IMR-90 (cell line): ENCODE measurements around the gene FERMT2. TPM values are rescaled to one million over a fixed set of nuclear protein-coding genes. Genes with fewer than 3 reads are reported as not detected.

ENCODE experiments used
- ATAC-seq: fragments of 200-7000 bp; cut with Tn5 transposase; 2 replicates; pipeline ENCODE4 v1.9.1; 2020; ENCODE audit warnings: low read depth, mild to moderate bottlenecking, moderate library complexity
- BruUV-seq: library from RNA; stranded (reverse); fragments of 400-500 nt; replicated peaks from 2 replicates; lab custom pipeline; 2021; lab: Mats Ljungman, UMichigan
- CTCF ChIA-PET: fragments of 300-600 bp; formaldehyde crosslinking; extraction: SDS; loops from one replicate; lab custom pipeline; 2021; ENCODE audit warnings: antibody characterized with exemption; lab: Yijun Ruan, JAX
- POLR2A ChIA-PET: fragments of 300-600 bp; sonication (Branson Sonifier 250); formaldehyde crosslinking; loops from one replicate; lab custom pipeline; 2022; ENCODE audit warnings: antibody characterized with exemption; ENCODE audit not compliant: unreplicated experiment; lab: Charles Lee
- DNase-seq: peaks from one replicate; pipeline ENCODE4 v3.0.0; 2013
- H2AFZ ChIP-seq: replicated peaks from 2 replicates; pipeline ENCODE3; 2013; ENCODE audit warnings: low read length, mild to moderate bottlenecking; ENCODE audit not compliant: poor library complexity
- H2AK5ac ChIP-seq: 2 replicates; pipeline ENCODE4 v1.6.1; 2013; ENCODE audit warnings: low read depth, low read length, inconsistent platforms
- H2AK9ac ChIP-seq: replicated peaks from 2 replicates; pipeline ENCODE3; 2013; ENCODE audit warnings: mild to moderate bottlenecking, low read depth, low read length, moderate library complexity; ENCODE audit not compliant: poor library complexity
- H2BK120ac ChIP-seq: 2 replicates; pipeline ENCODE4 v1.6.1; 2013; ENCODE audit warnings: low read depth, low read length, inconsistent platforms
- H2BK15ac ChIP-seq: 3 replicates; pipeline ENCODE4 v1.6.1; 2013; ENCODE audit warnings: low read depth, low read length, inconsistent platforms
- H2BK20ac ChIP-seq: 2 replicates; pipeline ENCODE4 v1.6.1; 2013; ENCODE audit warnings: low read depth, mild to moderate bottlenecking, inconsistent platforms, low read length, moderate library complexity
- H2BK5ac ChIP-seq: 2 replicates; pipeline ENCODE4 v1.6.1; 2013; ENCODE audit warnings: mild to moderate bottlenecking, low read depth, low read length, inconsistent platforms; ENCODE audit not compliant: poor library complexity, severe bottlenecking
- H3K14ac ChIP-seq: replicated peaks from 2 replicates; pipeline ENCODE4 v1.6.1; 2013; ENCODE audit warnings: low read depth, low read length, inconsistent platforms
- H3K18ac ChIP-seq: 2 replicates; pipeline ENCODE4 v1.6.1; 2013; ENCODE audit warnings: low read depth, low read length, control low read depth
- H3K23ac ChIP-seq: 2 replicates; pipeline ENCODE4 v1.6.1; 2013; ENCODE audit warnings: low read depth, low read length, inconsistent platforms
- H3K27ac ChIP-seq: 2 replicates; pipeline ENCODE4 v1.5.1; 2013; ENCODE audit warnings: mild to moderate bottlenecking, control low read depth, low read length; ENCODE audit not compliant: insufficient read depth
- H3K27me3 ChIP-seq: 2 replicates; pipeline ENCODE4 v1.6.1; 2013; ENCODE audit warnings: low read length; ENCODE audit not compliant: control insufficient read depth, insufficient read depth
- H3K36me3 ChIP-seq: 2 replicates; pipeline ENCODE4 v1.6.1; 2013; ENCODE audit warnings: low read length, mixed read lengths; ENCODE audit not compliant: control insufficient read depth, insufficient read depth
- H3K4ac ChIP-seq: 2 replicates; pipeline ENCODE4 v1.6.1; 2013; ENCODE audit warnings: low read depth, low read length, inconsistent platforms
- H3K4me1 ChIP-seq: 2 replicates; pipeline ENCODE4 v1.6.1; 2013; ENCODE audit warnings: low read length, mixed read lengths; ENCODE audit not compliant: control insufficient read depth, insufficient read depth
- H3K4me2 ChIP-seq: 2 replicates; pipeline ENCODE4 v1.6.1; 2013; ENCODE audit warnings: low read depth, mild to moderate bottlenecking, control low read depth, low read length, moderate library complexity
- H3K4me3 ChIP-seq: 2 replicates; pipeline ENCODE4 v1.5.1; 2013; ENCODE audit warnings: low read depth, mild to moderate bottlenecking, control low read depth, low read length, moderate library complexity; ENCODE audit not compliant: insufficient read depth
- H3K56ac ChIP-seq: 2 replicates; pipeline ENCODE4 v1.6.1; 2013; ENCODE audit warnings: low read length, inconsistent platforms; ENCODE audit not compliant: insufficient read depth; ENCODE audit errors: extremely low read depth
- H3K79me1 ChIP-seq, 2 experiments: 2 replicates each; pipeline ENCODE4 v1.6.1; 2013; ENCODE audit warnings: low read length in 2 of 2, inconsistent platforms in 1 of 2, low read depth in 1 of 2
- H3K9ac ChIP-seq: 2 replicates; pipeline ENCODE4 v1.6.1; 2013; ENCODE audit warnings: low read depth, low read length, control low read depth
- H3K9me1 ChIP-seq: 2 replicates; pipeline ENCODE4 v1.6.1; 2013; ENCODE audit warnings: low read length, inconsistent platforms; ENCODE audit not compliant: insufficient read depth
- H3K9me3 ChIP-seq: 2 replicates; pipeline ENCODE4 v1.6.1; 2013; ENCODE audit warnings: low read length; ENCODE audit not compliant: control insufficient read depth, insufficient read depth
- H4K20me1 ChIP-seq: 2 replicates; pipeline ENCODE4 v1.6.1; 2013; ENCODE audit warnings: low read length, inconsistent platforms; ENCODE audit not compliant: insufficient read depth
- H4K5ac ChIP-seq: 2 replicates; pipeline ENCODE4 v1.6.1; 2013; ENCODE audit warnings: mild to moderate bottlenecking, low read depth, low read length, control low read depth
- H4K8ac ChIP-seq, 2 experiments: 2 replicates each; pipeline ENCODE4 v1.6.1; 2013; ENCODE audit warnings: low read depth in 2 of 2, low read length in 2 of 2, control low read depth in 1 of 2, inconsistent platforms in 1 of 2
- H4K91ac ChIP-seq: 2 replicates; pipeline ENCODE4 v1.6.1; 2013; ENCODE audit warnings: low read depth, low read length, inconsistent platforms; ENCODE audit not compliant: insufficient read depth
- BHLHE40 ChIP-seq: fragments of 150-350 bp; IDR thresholded peaks from 2 replicates; pipeline ENCODE4 v1.6.1; 2016; ENCODE audit warnings: mild to moderate bottlenecking, low read depth, low read length
- CEBPB ChIP-seq: IDR thresholded peaks from 2 replicates; pipeline ENCODE4 v1.6.1; 2012; ENCODE audit warnings: low read depth, low read length, improper control_type of control experiment
- CHD1 ChIP-seq: IDR thresholded peaks from 2 replicates; pipeline ENCODE4 v1.6.1; 2012; ENCODE audit warnings: low read depth, low read length, improper control_type of control experiment
- MAFK ChIP-seq: IDR thresholded peaks from 2 replicates; pipeline ENCODE4 v1.6.1; 2012; ENCODE audit warnings: low read depth, low read length, improper control_type of control experiment
- MXI1 ChIP-seq: IDR thresholded peaks from 2 replicates; pipeline ENCODE4 v1.6.1; 2012; ENCODE audit warnings: low read depth, mild to moderate bottlenecking, low read length, moderate library complexity, borderline replicate concordance
- NFE2L2 ChIP-seq: fragments of 150-350 bp; IDR thresholded peaks from 2 replicates; pipeline ENCODE4 v1.6.1; 2016; ENCODE audit warnings: low read depth, mild to moderate bottlenecking, low read length
- RAD21 ChIP-seq: IDR thresholded peaks from 2 replicates; pipeline ENCODE4 v1.6.1; 2012; ENCODE audit warnings: low read length, improper control_type of control experiment
- RCOR1 ChIP-seq: IDR thresholded peaks from 2 replicates; pipeline ENCODE4 v1.6.1; 2012; ENCODE audit warnings: mild to moderate bottlenecking, low read length, improper control_type of control experiment; ENCODE audit not compliant: insufficient replicate concordance
- SMC3 ChIP-seq: fragments of 150-350 bp; IDR thresholded peaks from 2 replicates; pipeline ENCODE4 v1.6.1; 2016; ENCODE audit warnings: low read depth, mild to moderate bottlenecking, antibody characterized with exemption, low read length, moderate library complexity
- WGBS, 2 experiments: methylation state at CpG; one replicate each; pipeline versions ENCODE4 v1.1.5 to v1.1.7; 2013; ENCODE audit warnings: missing lambda C conversion rate in 2 of 2; ENCODE audit not compliant: insufficient read length in 1 of 2; ENCODE audit errors: extremely low coverage in 2 of 2; 5-methylcytosine and 5-hydroxymethylcytosine counted together
- dilution Hi-C: fragments of 300-500 bp; cut with HindIII; formaldehyde crosslinking; loops from one replicate; pipeline ENCODE4 v1.14.3; 2018; ENCODE audit warnings: low sequenced_read_pairs; ENCODE audit not compliant: unreplicated experiment
- in situ Hi-C: fragments of 300-500 bp; cut with MboI; formaldehyde crosslinking; loops from 3 replicates; pipeline ENCODE4 v1.14.3; 2019; ENCODE audit warnings: low sequenced_read_pairs, inconsistent platforms, mixed read lengths
- intact Hi-C: fragments of 100-400 bp; cut with micrococcal nuclease; formaldehyde crosslinking; loops from 2 replicates; pipeline ENCODE4 v1.10.0; 2022
- polyA plus RNA-seq, 3 experiments: library from polyadenylated mRNA; depleted of rRNA; stranded (reverse); fragments of >200 nt; gene quantifications; 2 replicates each; pipeline ENCODE4 v1.2.3, GENCODE V29; 2012; ENCODE audit warnings: low replicate concordance in 1 of 3
- total RNA-seq: library from RNA; depleted of rRNA; stranded (reverse); fragments of >200 nt; gene quantifications from 2 replicates; pipeline ENCODE4 v1.2.3, GENCODE V29; 2012
- TF ChIP-seq, protein P1 (sequence below): conservative IDR thresholded peaks from 2 replicates; pipeline ENCODE4 v1.5.1; 2012; ENCODE audit warnings: mild to moderate bottlenecking, low read depth, low read length, improper control_type of control experiment

FERMT2 gene
- total and polyA plus RNA-seq, 2 of the 4 experiments (the other 2 are of a cell fraction) = 131 to 217 TPM

DNA sequence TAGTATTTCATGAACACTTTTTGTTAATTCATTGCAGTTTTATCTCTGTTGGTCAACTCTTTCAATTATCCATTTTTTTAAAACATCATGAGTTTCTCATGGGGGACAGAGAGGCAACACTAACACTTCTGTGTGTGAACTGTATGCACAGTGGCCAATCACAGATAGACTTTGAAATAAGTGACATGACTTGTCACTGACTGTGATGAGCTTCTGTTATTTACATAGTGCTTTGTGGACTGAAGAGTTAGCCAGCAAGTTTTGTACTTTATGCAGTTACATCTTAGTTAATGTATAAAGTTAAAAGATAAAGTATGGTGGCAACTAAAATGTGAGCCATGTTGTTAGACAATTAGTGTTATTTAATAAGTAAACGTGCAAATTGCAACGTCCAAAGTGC lies 16.1 kb downstream of the FERMT2 start:
- ATAC-seq (no peak), DNase-seq (no peak)
- H3K4me1 ChIP-seq = peaks cover 11% of the 10 kb centered on the region
- H3K9me3 ChIP-seq = no peaks in the 10 kb centered on the region
- H4K91ac ChIP-seq = no peak overlapping the region
- no peak overlapping the region for H2BK15ac ChIP-seq
- POLR2A ChIA-PET = no interaction called here
- H2AK5ac ChIP-seq = no peak overlapping the region
- no TSS peak for BruUV-seq
- no peak overlapping the region for H4K8ac ChIP-seq
- peaks cover 3% of the 10 kb centered on the region; the same call in 1 of the 2 replicates for H3K36me3 ChIP-seq
- no peak overlapping the region for H3K14ac ChIP-seq
- no peak overlapping the region for H3K56ac ChIP-seq
- no peak overlapping the region for H3K9ac ChIP-seq
- dilution Hi-C loops (no loop called here), in situ Hi-C loops (no loop called here), intact Hi-C loops (no loop called here)
- H3K79me1 ChIP-seq = peaks cover 0 to 61% of the 10 kb centered on the region in 2 experiments; a peak in 2 of 4 replicates
- no peaks in the 10 kb centered on the region for H3K27me3 ChIP-seq
- no peak overlapping the region for H3K18ac ChIP-seq
- no peak overlapping the region for H3K4ac ChIP-seq
- no peak overlapping the region for H4K5ac ChIP-seq
- H2BK5ac ChIP-seq = no peak overlapping the region
- H3K4me3 ChIP-seq = no peak overlapping the region
- H3K27ac ChIP-seq = no peak overlapping the region
- CTCF ChIA-PET = interaction anchor here (0.9 to 1.6 kb wide), 3 partner anchors 12 to 15 kb away, joined by 3 to 4 read pairs (median 3); no protein-coding TSS in a partner anchor
- no peak overlapping the region for H2AFZ ChIP-seq
- no peak overlapping the region for H2BK120ac ChIP-seq
- TF ChIP-seq MAFK = no peak
- TF ChIP-seq, protein P1, sequence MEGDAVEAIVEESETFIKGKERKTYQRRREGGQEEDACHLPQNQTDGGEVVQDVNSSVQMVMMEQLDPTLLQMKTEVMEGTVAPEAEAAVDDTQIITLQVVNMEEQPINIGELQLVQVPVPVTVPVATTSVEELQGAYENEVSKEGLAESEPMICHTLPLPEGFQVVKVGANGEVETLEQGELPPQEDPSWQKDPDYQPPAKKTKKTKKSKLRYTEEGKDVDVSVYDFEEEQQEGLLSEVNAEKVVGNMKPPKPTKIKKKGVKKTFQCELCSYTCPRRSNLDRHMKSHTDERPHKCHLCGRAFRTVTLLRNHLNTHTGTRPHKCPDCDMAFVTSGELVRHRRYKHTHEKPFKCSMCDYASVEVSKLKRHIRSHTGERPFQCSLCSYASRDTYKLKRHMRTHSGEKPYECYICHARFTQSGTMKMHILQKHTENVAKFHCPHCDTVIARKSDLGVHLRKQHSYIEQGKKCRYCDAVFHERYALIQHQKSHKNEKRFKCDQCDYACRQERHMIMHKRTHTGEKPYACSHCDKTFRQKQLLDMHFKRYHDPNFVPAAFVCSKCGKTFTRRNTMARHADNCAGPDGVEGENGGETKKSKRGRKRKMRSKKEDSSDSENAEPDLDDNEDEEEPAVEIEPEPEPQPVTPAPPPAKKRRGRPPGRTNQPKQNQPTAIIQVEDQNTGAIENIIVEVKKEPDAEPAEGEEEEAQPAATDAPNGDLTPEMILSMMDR = no peak
- no peak for TF ChIP-seq RCOR1
- no peak for TF ChIP-seq BHLHE40
- TF ChIP-seq CEBPB = no peak
- no peak for TF ChIP-seq RAD21
- no peak for TF ChIP-seq NFE2L2
- TF ChIP-seq CHD1 = no peak
- no peak for TF ChIP-seq SMC3
- no peak for TF ChIP-seq MXI1
- H2BK20ac ChIP-seq = no peak overlapping the region
- H4K20me1 ChIP-seq = peaks cover 97% of the 10 kb centered on the region
- H3K23ac ChIP-seq = no peak overlapping the region
- peaks cover 14% of the 10 kb centered on the region for H3K9me1 ChIP-seq
- no peak overlapping the region for H3K4me2 ChIP-seq
- no peak overlapping the region for H2AK9ac ChIP-seq
- whole genome bisulfite sequencing, 2 experiments = no CpG with 5 or more reads among the region's 2 CpGs
